Activated T-helper 1 cell treated with anti-CD3 and anti-CD28 coated beads, Interleukin-2, amount 50 U/mL, for 16 hours (primary cell): ENCODE results near the gene PTPRM.

Experiments used
- DNase-seq, 2 donors: peaks; one replicate each; pipeline ENCODE4 v3.0.0-alpha.2; 2020; ENCODE audit warnings: low read depth in 1 of 2, low spot score in 1 of 2

Gene PTPRM

GRCh38 chr18:7980136-7980535, 413.0 kb downstream of the PTPRM start:
- DNase-seq = no peak

- DNase-seq = no peak
Measured at GRCh38 chr18:7980656-7981055, 413.5 kb downstream of the PTPRM start.

GRCh38 chr18:7982216-7982615, 415.1 kb downstream of the PTPRM start:
- no peak for DNase-seq

- DNase-seq = no peak
Measured at GRCh38 chr18:7987284-7987976, 420.3 kb downstream of the PTPRM start.

- no peak for DNase-seq
Measured at GRCh38 chr18:7990670-7991069, 423.6 kb downstream of the PTPRM start.

GRCh38 chr18:8001711-8002301, 434.7 kb downstream of the PTPRM start:
- no peak for DNase-seq

- DNase-seq = no peak
Measured at GRCh38 chr18:8003878-8004675, 437.0 kb downstream of the PTPRM start.

- DNase-seq = no peak
Measured at GRCh38 chr18:8004792-8005191, 437.7 kb downstream of the PTPRM start.

GRCh38 chr18:8005870-8006569, 438.9 kb downstream of the PTPRM start:
- DNase-seq = no peak

GRCh38 chr18:8006979-8007378, 439.9 kb downstream of the PTPRM start:
- DNase-seq = no peak

GRCh38 chr18:8008033-8008432, 440.9 kb downstream of the PTPRM start:
- DNase-seq = no peak

- DNase-seq = no peak
Measured at GRCh38 chr18:8011361-8011760, 444.2 kb downstream of the PTPRM start.

GRCh38 chr18:8011906-8012305, 444.8 kb downstream of the PTPRM start:
- DNase-seq = no peak

GRCh38 chr18:8018701-8019331, 451.7 kb downstream of the PTPRM start:
- DNase-seq = no peak

GRCh38 chr18:8019600-8019999, 452.5 kb downstream of the PTPRM start:
- DNase-seq = no peak

- no peak for DNase-seq
Measured at GRCh38 chr18:8020132-8020846, 453.2 kb downstream of the PTPRM start.

GRCh38 chr18:8029061-8029460, 461.9 kb downstream of the PTPRM start:
- no peak for DNase-seq

- DNase-seq = no peak
Measured at GRCh38 chr18:8029731-8030130, 462.6 kb downstream of the PTPRM start.

- DNase-seq = no peak
Measured at GRCh38 chr18:8030201-8030600, 463.1 kb downstream of the PTPRM start.

- DNase-seq = no peak
Measured at GRCh38 chr18:8031496-8031895, 464.4 kb downstream of the PTPRM start.

- DNase-seq = no peak
Measured at GRCh38 chr18:8034674-8035073, 467.6 kb downstream of the PTPRM start.
